Activated CD8-positive, alpha-beta memory T cell treated with anti-CD3 and anti-CD28 coated beads, Interleukin-2, amount 50 U/mL, for 1 hour (primary cell): ENCODE measurements around the gene FAHD1.

Source experiments
- DNase-seq: peaks from one replicate; pipeline ENCODE4 v3.0.0-alpha.2; 2020; ENCODE audit errors: extremely low read depth

FAHD1 gene

DNA sequence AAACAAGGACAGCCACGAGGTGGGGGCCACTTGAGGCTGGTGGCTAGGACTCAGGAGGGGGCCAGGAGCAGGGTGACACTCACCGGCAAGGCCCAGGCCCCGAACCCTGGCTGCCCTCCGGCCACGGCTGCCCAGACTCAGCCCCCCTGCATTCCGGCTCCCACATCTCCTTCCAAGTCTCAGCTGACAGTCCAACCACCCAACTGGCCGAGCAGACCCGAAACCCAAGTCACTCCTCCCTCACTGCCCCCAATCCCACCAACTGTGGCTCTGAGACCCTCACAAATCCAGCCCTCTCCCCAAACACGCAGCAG lies 9.8 kb upstream of the FAHD1 start:
- no peak for DNase-seq

DNA sequence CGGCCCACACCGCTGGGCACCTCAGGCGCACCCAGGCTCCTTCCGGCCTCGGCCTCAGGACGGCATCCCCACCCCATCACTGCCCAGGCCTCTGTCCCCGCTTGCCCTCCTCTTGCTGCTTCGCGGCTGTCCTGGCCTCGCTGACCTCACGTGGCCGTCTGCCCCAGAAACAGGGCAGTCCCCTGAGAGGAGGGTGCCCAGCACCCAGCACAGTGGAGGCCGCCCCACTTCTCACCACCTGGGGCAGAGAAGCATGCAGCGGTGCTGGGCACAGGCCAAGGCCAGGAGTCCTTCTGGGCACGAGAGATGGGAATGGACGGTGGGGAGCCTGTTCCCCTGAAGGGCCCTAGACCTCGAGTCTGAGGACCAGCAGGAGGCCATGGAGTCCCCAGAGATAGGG lies 9.3 kb upstream of the FAHD1 start:
- DNase-seq = no peak

DNA sequence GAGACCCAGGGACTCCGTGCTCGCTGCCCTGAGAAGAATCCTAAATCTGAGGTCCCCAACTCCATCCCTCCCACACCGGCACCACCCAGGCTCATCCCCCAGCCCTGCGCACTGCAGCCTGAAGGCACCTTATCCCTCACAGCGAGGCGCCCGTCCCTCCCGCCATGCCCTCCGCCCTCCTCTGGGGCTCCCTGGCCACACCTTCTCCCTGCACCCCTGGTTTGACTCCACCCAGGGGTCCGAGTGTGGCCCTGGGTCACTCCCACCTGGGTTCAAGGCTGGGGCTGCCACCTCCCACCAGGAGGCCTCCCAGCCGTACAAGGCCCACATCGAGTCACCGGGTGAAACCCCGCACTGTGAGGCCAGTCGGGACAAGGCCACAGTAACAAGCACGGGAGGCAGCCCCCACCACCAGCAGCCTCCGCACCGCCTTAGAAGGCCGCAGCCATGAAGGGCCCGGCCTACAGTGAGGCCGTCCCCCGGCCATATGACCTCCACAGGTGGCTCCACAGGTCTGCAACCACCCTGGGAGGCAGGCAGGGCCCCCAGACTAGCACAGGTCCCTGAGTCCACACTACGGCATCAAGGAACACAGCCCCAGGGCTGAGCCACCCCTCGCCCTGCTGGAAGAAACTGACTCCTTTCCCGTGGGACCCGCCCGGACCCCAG lies 8.7 kb upstream of the FAHD1 start:
- no peak for DNase-seq

DNA sequence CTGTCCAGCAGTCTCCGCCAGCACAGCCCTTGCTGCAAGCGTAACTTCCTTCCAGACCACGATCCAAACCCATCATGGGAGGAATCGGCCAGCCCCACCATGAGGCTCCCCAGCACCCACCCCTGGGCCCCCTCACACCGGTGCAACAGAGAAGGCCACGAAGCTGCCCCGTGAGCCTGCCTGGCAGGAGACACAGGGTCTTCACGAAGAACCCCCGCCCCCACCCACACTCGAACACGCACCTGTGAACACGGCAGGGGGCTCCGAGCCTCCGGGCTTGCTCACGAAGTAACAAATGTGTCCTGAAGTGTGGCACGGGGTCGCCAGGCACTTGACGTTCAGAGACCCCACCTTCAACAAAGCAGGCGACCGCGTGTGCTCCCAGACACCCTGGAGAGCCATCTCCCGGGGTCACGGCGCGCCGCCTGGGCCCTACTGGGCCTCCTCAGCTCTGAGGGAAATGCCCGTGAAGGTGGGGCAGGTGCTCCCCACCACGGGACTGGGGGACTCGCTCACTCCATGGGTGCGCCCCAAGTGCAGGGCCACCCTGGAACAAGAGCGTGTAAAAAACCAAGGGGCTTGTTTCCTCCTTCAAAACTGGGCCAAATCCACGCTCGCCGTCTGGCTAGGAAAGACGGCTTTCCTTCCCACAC lies 8.0 kb upstream of the FAHD1 start:
- no peak for DNase-seq

DNA sequence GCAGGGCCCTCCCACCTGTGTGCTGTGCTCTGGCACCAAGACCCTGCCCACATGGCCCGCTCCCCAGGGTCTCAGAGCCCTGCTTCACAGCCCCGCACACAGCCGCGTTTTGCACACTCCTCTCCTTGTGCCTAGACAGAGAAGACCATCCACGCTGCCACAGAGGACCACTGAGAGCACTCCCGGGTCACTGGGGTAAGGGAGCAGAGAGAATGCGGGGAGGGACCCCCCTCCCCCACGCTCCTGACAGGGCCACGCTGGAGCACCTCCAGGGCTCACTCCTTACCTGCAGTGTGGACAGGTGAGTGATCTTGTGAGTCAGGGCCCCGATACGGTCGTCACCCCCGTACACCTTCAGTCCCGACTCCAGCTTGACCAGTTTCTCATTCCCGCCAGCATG lies 7.4 kb upstream of the FAHD1 start:
- no peak for DNase-seq

DNA sequence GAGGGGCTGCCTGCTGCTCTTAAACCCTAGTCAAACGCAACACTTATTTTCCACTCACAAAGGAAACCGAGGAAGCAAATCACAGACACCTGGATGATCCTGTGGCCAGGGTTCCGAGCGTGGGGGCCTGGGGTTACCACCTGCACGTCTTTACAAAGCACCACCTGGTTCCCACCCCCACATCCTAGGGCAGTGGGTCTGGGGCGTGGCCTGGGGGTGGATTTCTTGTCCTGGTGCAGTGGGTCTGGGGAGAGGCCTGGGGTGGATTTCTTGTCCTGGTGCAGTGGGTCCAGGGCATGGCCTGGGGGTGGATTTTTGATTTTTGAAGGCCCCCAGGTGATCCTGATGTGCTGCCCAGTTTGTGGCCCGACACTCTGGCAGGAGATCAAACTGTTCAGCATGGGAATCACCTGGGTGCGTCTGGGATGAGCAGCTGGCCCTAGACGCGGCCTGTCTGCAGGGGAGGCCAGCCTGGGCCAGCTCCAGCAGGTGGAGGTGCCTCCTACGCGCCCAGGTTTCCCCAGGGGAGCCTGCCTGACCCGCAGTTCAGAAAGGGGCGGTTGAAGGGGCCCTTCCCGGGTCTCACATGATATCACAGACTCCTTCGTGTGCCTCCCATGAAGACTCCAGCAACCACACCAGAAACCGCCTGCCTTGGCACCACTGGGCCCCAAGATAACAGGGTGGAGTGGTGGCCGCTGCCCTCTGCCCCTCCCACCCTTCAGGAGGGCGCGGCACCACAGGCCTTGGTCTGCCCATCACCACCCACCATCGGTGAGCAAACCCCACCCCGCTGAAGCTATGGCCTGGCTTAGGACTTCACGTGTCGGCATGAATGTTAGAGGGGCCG lies 6.7 kb upstream of the FAHD1 start:
- no peak for DNase-seq

DNA sequence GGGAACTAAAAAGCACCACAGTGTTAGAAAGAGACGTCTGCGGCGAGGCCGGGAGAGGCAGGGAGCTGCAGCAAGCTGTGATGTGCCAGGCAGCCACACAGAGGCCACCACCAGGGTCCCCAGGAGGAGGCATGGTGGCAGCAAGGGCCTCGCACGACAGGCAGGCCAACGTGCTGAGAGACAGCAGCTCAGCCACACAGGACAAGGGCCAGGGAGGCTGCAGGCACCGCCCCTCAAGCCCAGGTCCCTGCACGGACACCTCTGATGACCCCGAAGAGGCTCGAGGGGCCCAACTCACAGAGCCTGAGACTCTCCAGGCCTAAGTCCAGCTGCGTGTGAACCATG lies 6.1 kb upstream of the FAHD1 start:
- DNase-seq = no peak

DNA sequence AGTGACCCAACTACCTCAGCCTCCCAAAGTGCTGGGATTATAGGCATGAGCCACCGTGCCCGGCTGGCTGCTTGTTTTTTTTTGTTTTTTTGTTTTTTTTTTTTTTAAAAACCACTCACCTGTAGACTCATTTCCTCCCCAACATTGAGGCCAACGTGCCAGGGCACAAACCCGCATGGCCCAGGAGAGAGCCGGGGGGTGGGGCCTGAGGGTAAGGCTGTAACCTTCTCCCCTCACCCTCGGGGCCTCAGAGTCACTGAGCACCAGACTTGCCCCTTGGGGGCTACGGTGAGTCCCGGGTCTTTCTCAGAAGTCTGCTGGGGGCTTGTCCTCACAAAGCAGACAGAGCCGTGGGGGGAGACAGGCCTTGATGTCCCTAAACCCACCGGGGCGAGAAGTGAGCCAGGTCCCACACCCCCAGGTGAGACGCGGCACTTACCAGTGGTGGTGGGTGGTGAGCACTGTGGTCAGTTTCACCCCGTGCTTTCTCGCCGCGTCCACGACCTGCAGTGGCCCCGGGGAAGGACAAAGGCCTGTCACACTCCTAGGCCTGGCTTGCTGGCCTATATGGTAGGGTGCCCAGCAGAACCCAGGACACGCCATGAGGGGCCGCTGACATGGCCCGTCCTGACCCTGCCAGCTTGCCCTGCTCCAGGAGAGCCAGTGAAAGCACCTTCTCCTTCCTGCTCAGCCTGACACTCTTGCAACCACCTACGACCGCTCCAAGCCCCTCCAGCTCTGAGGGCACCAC lies 5.0 kb upstream of the FAHD1 start:
- DNase-seq = no peak

DNA sequence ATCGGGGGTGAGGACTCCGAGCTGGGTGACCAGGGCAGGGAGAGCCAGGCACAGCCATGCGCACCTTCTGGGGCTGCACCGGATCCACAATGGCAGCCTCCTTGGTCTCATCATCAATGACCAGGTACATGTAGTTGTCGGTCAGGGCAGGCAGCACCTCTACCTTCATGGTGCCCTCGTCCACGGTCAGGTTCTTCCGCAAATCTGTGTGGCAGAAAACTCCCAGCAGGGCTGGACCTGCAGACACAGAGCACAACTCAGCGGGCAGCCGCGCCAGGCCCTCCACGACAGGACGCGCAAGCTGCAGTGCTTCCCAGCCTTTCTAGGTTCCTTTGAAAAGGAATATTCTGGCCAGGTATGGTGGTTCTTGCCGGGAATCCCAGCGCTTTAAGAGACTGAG lies 4.2 kb upstream of the FAHD1 start:
- DNase-seq = no peak

DNA sequence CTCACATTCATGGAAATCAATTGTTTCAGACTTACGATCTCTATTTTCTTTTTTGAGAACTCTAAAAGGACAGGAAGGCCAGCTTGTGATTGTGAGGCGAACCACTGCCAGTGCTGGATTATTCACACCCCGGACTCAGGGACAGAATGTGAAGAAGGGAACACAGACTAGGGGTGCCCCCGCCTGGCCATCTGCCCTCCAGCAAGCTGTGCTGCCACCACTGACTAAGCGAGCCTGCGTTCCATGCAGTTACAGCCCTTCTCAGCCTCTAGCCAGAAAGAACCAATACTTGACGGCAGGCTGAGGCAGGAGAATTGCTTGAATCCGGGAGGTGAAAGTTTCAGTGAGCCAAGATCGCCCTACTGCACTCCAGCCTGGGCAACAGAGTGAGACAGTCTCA lies 3.2 kb upstream of the FAHD1 start:
- no peak for DNase-seq

DNA sequence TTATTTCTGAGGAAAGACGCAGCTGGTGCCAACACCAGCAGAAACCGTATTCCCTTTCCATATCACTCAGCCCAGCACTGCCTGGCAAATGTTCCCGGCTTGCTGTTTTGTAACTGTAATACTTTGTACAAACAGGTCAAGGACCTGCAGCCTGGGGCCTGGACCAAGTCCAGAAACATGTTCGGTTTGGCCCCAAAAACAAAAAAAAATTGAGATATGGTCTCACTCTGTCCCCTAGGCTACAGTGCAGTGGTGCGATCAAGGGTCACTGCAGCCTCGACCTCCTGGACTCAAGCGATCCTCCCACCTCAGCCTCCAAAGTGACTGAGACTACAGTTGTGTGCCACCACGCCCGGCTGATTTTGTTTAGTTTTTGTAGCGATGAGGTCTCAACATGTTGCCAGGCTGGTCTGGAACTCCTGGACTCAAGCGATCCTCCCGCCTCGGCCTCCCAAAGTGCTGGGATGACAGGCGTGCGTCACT lies 1.6 kb upstream of the FAHD1 start:
- DNase-seq = no peak

DNA sequence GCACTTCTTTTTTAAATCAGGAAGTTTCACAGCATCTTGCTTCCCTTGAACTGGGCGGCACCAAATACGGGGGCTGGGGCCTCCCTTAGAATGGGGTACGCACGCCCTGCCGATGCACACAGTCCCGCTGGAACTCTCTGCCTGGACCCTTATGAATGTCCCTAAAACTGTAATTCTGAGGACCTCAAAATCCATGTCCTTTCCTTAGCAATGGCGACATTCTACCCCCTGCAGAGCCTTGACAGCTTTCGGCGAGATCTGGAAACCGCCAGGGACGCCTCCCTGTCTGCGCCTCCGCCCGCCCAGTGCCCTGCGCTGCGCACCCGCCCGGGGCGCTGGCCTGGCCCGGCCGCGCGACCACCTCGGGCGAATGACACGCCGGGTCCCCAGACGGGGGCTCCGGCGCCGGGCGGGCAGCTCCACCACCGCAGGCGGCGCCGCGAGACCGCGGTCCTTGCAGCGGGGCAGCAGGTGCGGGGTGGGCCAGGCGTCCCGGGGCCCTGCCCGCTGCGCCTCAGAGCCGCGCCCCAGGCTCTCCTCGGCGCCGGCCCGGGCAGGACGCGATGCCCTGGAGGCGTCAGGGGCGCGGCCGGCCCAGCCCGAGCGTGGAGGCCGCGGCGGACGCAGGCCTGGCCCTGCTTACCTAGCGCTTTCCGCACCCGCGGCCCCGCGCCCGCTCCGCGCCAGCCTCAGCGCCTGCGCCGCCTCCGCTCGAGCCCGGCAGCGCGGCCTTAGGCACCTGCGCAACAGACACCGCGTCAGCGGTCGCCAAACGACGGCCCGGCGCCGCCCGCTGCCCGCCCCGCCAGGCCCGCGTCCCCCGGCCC lies 929 bp upstream of the FAHD1 start:
- DNase-seq = no peak

DNA sequence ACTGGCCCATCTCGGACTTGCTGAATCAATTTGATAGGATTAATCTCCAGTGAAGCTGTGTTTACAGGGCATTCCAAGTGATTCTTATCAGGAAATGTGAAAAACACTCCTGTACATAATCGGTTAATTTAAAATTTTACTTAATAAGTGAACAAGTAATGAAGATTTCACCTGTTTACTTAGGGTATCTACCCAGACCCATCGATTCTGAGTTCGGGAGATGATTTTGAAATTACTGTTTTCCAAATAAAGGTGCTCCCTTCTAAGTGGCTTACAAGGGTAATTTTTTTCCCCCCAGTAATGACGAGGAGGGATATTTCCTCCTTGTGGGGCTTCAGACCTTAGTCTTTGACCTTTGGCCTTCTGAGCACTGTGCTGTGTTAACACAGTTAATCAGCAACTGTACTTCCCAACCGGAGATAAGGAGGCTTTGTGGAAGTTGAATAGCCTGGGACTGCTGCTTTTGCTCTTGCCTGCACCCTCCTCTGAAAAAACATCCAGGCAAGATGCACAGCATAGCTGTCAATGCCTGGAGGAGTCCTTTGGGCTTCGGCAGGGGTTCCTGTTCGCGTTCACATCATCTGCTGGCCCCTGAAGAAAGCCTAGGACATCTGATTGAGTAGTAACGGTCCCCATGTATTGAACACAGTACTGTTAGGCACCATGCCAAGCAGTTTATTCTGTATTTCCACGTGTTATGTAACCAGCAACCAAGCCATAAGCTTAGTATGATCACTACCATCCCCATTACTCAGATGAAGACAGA lies 1.8 kb downstream of the FAHD1 start:
- no peak for DNase-seq

DNA sequence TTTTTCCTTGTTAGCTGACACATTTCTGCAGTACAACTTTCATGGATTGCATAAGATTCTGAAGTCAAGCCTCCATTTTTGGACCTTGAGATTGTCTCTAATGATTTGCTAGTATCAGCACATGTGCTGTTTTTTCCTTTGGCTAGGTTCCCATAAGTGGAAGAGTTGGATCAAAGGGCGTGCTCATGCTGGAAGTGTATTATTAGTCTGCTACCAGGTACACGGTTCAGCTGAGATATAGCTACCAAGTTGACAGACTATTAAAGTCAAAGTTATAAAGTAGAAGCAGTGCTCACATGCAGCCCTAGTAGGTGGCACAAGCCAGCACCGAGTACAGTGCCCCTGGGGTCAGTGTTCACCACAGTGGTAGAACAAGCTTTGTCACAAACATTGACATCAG lies 3.2 kb downstream of the FAHD1 start:
- DNase-seq = no peak

DNA sequence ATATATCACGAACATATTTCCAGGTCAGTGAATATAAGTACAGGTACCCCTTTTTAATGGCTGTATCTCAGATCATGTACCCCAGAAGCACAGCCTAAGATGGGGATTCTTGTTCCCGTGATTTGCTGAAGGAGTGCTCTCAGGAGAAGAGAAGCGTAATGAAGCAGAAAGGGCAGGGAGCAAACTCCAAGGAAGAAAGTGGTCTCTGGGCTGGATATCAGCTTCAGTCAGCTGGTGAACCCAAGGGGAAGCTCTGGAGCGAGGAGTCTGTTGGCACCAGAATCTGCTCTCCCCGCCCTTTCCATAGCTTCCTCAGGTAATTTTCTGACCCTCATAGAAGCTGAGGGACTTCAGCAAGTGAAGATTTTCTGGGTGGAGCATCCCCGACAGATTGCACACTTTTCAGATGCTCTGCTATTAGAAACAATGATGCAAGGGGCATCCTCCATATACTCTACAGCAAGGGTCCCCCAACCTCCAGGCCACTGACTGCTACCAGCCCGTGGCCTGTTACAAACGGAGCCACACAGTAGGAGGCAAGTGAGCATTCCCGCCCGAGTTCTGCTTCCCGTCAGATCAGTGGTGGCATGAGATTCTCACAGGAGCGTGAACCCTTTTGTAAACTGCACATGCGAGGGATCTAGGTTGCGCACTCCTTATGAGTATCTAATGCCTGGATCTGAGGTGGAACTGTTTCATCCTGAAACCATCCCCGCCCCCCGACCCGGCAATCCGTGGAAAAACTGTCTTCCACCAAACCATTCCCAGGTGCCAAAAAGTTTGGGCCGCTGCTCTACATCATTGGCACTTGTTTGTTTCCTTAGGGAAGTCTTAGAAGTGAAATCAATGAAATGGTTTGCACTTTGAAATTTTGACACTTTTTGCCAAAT lies 4.4 kb downstream of the FAHD1 start:
- DNase-seq = no peak

DNA sequence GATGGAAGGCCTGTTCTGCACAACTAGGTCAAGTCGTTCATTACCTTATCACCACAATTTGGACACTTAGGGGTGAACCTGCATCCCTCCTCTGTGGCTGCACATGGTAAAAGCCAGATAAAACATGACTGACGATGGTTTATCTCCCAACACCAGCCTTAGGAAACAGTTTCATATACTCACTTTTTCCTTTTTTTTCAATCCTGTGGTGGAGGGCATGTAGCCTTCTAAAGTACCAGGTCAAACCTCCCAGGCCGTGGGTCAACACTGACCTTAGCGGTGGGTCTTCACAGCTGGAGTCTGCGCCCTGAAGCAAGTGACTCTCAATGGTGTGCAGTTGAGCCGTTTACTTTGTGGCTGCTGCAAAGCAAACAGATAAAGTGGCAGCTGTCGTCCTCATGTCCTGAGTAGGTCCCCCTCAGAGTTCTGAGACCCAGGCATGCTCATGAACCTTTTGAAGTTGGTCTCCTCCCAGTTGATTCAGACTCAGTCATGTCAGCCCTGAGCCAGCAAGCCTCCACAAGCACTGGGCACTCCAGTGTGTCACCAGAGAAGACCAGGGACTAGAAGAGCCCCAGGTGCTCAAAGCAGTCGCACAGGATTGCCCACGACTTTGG lies 5.9 kb downstream of the FAHD1 start:
- no peak for DNase-seq

DNA sequence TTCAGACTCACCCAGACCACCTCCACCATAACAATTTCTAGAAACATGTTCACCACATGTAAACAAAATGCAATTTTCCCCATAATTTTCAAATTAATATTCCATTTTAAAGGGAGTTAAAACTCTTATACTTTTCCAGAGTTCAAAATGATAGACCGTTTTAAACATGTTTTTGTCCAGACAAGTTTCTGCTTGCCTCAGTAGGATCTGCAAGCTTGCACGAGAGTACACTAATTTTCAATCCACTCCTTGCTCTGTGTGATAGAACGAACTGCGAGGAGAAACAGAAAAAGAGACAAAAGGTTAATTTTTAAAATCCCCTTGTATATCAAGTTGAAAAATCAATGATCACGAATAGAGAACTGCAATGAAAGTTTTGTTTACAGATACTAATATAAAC lies 7.1 kb downstream of the FAHD1 start:
- DNase-seq = no peak

DNA sequence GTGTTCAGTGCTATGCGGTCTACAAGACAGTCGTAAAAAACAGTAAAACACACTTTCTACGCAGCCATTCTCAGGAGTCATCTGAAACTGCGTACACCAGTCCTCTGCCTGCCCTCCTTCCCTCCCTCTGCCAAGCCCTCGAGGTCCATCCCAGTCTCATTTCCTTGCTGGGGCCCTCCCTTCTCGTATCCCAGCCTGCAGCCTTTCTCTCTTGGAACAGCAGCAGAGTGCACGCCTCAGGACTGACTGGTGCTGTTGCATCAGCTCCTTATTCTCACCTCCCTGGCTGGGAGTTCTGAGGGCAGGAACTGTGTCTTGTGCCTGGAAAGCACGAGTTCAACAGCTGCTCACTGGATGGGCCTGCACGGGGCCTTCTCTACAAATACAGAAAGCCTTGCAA lies 12.5 kb downstream of the FAHD1 start:
- no peak for DNase-seq

DNA sequence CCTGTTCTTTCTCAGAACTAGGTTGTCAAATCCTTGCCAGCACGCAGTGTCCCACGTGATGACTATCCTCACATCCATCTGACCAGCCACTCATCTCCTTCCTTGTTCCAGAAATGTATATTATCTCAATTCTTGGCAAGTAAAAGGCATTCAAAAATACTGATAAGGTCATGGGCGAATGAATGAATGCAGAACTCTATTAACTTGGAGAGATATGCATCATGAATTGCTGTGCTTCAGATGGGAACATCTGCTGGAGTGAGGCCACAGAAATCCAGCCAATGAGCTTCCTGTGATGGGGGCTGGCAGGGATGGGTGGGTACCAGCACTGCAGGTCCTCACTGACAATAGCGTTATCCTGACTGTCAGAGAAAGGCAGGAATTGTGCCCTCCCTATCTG lies 19.0 kb downstream of the FAHD1 start:
- no peak for DNase-seq
